ENCODE data around the gene UNC50. TPM values are rescaled to one million over a fixed set of nuclear protein-coding genes. Genes with fewer than 3 reads are reported as not detected.

The UNC50 gene
- total and polyA plus RNA-seq, 8 donors, result 10.3 to 71.4 (median 36.2) TPM

GRCh38 chr2:98606431-98606830, 2.0 kb upstream of the UNC50 start:
- no peak for DNase-seq
- Histone ChIP-seq H3K9me3 (no peaks in the 10 kb centered on the region), H3K27me3 (no peaks in the 10 kb centered on the region), H3K27ac (peak overlapping the region in 2 of 5 donors; percentile 99), H3K36me3 (peaks cover 14 to 46% (median 43%) of the 10 kb centered on the region in 4 donors), H3K4me1 (peaks cover 38 to 66% (median 54%) of the 10 kb centered on the region in 4 donors), H3K4me3 (peak overlapping the region in 2 of 4 donors; percentile 92 to 95)
- 70 to 84% (median 80%) methylated on average over 7 of the region's 7 CpGs for WGBS, 5 donors
- TF ChIP-seq EP300 (IDR thresholded peaks at IDR 0.05) (no peak), POLR2AphosphoS5 (IDR thresholded peaks at IDR 0.05) (no peak), CTCF (IDR thresholded peaks at IDR 0.05) (no peak), POLR2A (IDR thresholded peaks at IDR 0.05) (no peak)
- intact Hi-C loops (cut with DNase I; ENCODE audit: low total_unique reads), result no loop called here

GRCh38 chr2:98607104-98607503, 1.3 kb upstream of the UNC50 start:
- peaks cover 12 to 46% (median 43%) of the 10 kb centered on the region in 4 donors for H3K36me3 ChIP-seq
- H3K27me3 ChIP-seq, result no peaks in the 10 kb centered on the region
- peak overlapping the region in 2 of 5 donors; percentile 99 for H3K27ac ChIP-seq
- TF ChIP-seq POLR2AphosphoS5 (IDR thresholded peaks at IDR 0.05), result no peak
- no peak for TF ChIP-seq EP300 (IDR thresholded peaks at IDR 0.05)
- TF ChIP-seq CTCF (IDR thresholded peaks at IDR 0.05), result no peak
- TF ChIP-seq POLR2A (IDR thresholded peaks at IDR 0.05), result no peak
- intact Hi-C loops (cut with DNase I; ENCODE audit: low total_unique reads), result no loop called here
- WGBS, 5 donors, result 40 to 53% (median 47%) methylated on average over 6 of the region's 6 CpGs
- no peak for DNase-seq
- peaks cover 38 to 72% (median 59%) of the 10 kb centered on the region in 4 donors for H3K4me1 ChIP-seq
- no peaks in the 10 kb centered on the region for H3K9me3 ChIP-seq
- peak overlapping the region; percentile 86 to 99 (median 94) for H3K4me3 ChIP-seq

GRCh38 chr2:98607741-98608115, 661 bp upstream of the UNC50 start:
- H3K9me3 ChIP-seq, result no peaks in the 10 kb centered on the region
- no peak for DNase-seq
- WGBS, 5 donors, result 1 to 6% (median 4%) methylated on average over 7 of the region's 7 CpGs
- H3K4me3 ChIP-seq, result peak overlapping the region; percentile 86 to 99 (median 94)
- TF ChIP-seq EP300 (IDR thresholded peaks at IDR 0.05) (no peak), POLR2A (IDR thresholded peaks at IDR 0.05) (no peak), POLR2AphosphoS5 (IDR thresholded peaks at IDR 0.05) (no peak), CTCF (IDR thresholded peaks at IDR 0.05) (no peak)
- peak overlapping the region; percentile 97 to 99 (median 98) for H3K27ac ChIP-seq
- H3K36me3 ChIP-seq, result peaks cover 11 to 46% (median 43%) of the 10 kb centered on the region in 4 donors
- no peaks in the 10 kb centered on the region for H3K27me3 ChIP-seq
- peaks cover 38 to 75% (median 62%) of the 10 kb centered on the region in 4 donors for H3K4me1 ChIP-seq
- intact Hi-C loops (cut with DNase I; ENCODE audit: low total_unique reads), result no loop called here

- Histone ChIP-seq H3K36me3 (peaks cover 14 to 47% (median 43%) of the 10 kb centered on the region in 4 donors), H3K4me1 (peaks cover 38 to 79% (median 62%) of the 10 kb centered on the region in 4 donors), H3K27ac (peak overlapping the region; percentile 97 to 99 (median 98)), H3K4me3 (peak overlapping the region; percentile 86 to 99 (median 94)), H3K9me3 (no peaks in the 10 kb centered on the region), H3K27me3 (no peaks in the 10 kb centered on the region)
- no peak for TF ChIP-seq POLR2AphosphoS5 (IDR thresholded peaks at IDR 0.05)
- no peak for TF ChIP-seq CTCF (IDR thresholded peaks at IDR 0.05)
- 1 to 2% (median 1%) methylated on average over 29 of the region's 29 CpGs for WGBS, 5 donors
- intact Hi-C loops (cut with DNase I; ENCODE audit: low total_unique reads), result no loop called here
- peak in 1 of 2 donors; percentile 67 for DNase-seq
Observed at GRCh38 chr2:98608962-98609604, 694 bp downstream of the UNC50 start.

All from stomach (tissue), 9 donors.